ENCODE measurements around the gene THAP12.

THAP12 gene

GRCh38 chr11:76310832-76311595, 69.9 kb downstream of the THAP12 start:
- Histone ChIP-seq H3K36me3 (ENCODE audit: control insufficient read depth, insufficient read depth, low read length) (no peaks in the 10 kb centered on the region), H3K4me3 (ENCODE audit: insufficient read depth, low read depth, low read length, poor library complexity, severe bottlenecking) (no peak overlapping the region), H3K9me3 (ENCODE audit: control insufficient read depth, low read length) (no peaks in the 10 kb centered on the region), H3K27ac (ENCODE audit: insufficient read depth, low read length, poor library complexity, severe bottlenecking) (no peak overlapping the region), H3K4me1 (ENCODE audit: control insufficient read depth, insufficient read depth, low read length, poor library complexity, severe bottlenecking) (no peaks in the 10 kb centered on the region), H3K27me3 (replicated peaks; ENCODE audit: control insufficient read depth, insufficient read depth, low read length, poor library complexity, severe bottlenecking) (no peaks in the 10 kb centered on the region)
- no peak for DNase-seq

GRCh38 chr11:76307978-76308747, 72.8 kb downstream of the THAP12 start:
- Histone ChIP-seq H3K27ac (ENCODE audit: insufficient read depth, low read length, poor library complexity, severe bottlenecking) (no peak overlapping the region), H3K4me1 (ENCODE audit: control insufficient read depth, insufficient read depth, low read length, poor library complexity, severe bottlenecking) (no peaks in the 10 kb centered on the region), H3K27me3 (replicated peaks; ENCODE audit: control insufficient read depth, insufficient read depth, low read length, poor library complexity, severe bottlenecking) (no peaks in the 10 kb centered on the region), H3K36me3 (ENCODE audit: control insufficient read depth, insufficient read depth, low read length) (no peaks in the 10 kb centered on the region), H3K9me3 (ENCODE audit: control insufficient read depth, low read length) (no peaks in the 10 kb centered on the region), H3K4me3 (ENCODE audit: insufficient read depth, low read depth, low read length, poor library complexity, severe bottlenecking) (no peak overlapping the region)
- DNase-seq, result no peak

GRCh38 chr11:76307396-76307795, 73.5 kb downstream of the THAP12 start:
- no peak for DNase-seq
- Histone ChIP-seq H3K36me3 (ENCODE audit: control insufficient read depth, insufficient read depth, low read length) (no peaks in the 10 kb centered on the region), H3K4me1 (ENCODE audit: control insufficient read depth, insufficient read depth, low read length, poor library complexity, severe bottlenecking) (no peaks in the 10 kb centered on the region), H3K4me3 (ENCODE audit: insufficient read depth, low read depth, low read length, poor library complexity, severe bottlenecking) (no peak overlapping the region), H3K9me3 (ENCODE audit: control insufficient read depth, low read length) (no peaks in the 10 kb centered on the region), H3K27ac (ENCODE audit: insufficient read depth, low read length, poor library complexity, severe bottlenecking) (no peak overlapping the region), H3K27me3 (replicated peaks; ENCODE audit: control insufficient read depth, insufficient read depth, low read length, poor library complexity, severe bottlenecking) (no peaks in the 10 kb centered on the region)

- no peak for DNase-seq
- Histone ChIP-seq H3K4me1 (ENCODE audit: control insufficient read depth, insufficient read depth, low read length, poor library complexity, severe bottlenecking) (no peaks in the 10 kb centered on the region), H3K27me3 (replicated peaks; ENCODE audit: control insufficient read depth, insufficient read depth, low read length, poor library complexity, severe bottlenecking) (no peaks in the 10 kb centered on the region), H3K9me3 (ENCODE audit: control insufficient read depth, low read length) (no peaks in the 10 kb centered on the region), H3K4me3 (ENCODE audit: insufficient read depth, low read depth, low read length, poor library complexity, severe bottlenecking) (no peak overlapping the region), H3K27ac (ENCODE audit: insufficient read depth, low read length, poor library complexity, severe bottlenecking) (no peak overlapping the region), H3K36me3 (ENCODE audit: control insufficient read depth, insufficient read depth, low read length) (no peaks in the 10 kb centered on the region)
These were observed 77.5 kb downstream of the THAP12 start for GRCh38 chr11:76303399-76303798.

GRCh38 chr11:76302996-76303395, 77.9 kb downstream of the THAP12 start:
- DNase-seq, result no peak
- Histone ChIP-seq H3K4me1 (ENCODE audit: control insufficient read depth, insufficient read depth, low read length, poor library complexity, severe bottlenecking) (no peaks in the 10 kb centered on the region), H3K9me3 (ENCODE audit: control insufficient read depth, low read length) (no peaks in the 10 kb centered on the region), H3K27me3 (replicated peaks; ENCODE audit: control insufficient read depth, insufficient read depth, low read length, poor library complexity, severe bottlenecking) (no peaks in the 10 kb centered on the region), H3K36me3 (ENCODE audit: control insufficient read depth, insufficient read depth, low read length) (no peaks in the 10 kb centered on the region), H3K27ac (ENCODE audit: insufficient read depth, low read length, poor library complexity, severe bottlenecking) (no peak overlapping the region), H3K4me3 (ENCODE audit: insufficient read depth, low read depth, low read length, poor library complexity, severe bottlenecking) (no peak overlapping the region)
